ENCODE data around the gene IREB2.

IREB2 gene

DNA sequence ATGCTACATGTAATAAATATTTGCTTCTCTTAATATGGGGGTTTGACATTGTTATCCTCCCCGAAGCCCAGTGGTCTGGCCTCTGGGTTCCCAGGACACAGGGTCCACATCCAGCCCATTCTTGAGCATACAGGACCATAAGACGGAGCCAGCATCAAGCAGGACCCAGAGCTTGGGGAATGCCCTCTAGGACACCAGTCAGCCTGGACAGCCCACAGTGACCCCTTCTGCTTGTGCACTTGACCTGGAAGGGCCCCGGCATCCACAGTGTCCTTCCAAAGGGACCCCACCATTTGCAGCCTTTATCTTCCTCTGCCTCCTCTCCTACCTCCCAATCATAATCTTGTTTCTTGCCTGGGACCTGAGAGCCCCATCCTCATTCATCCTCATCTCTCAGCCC is 46.2 kb upstream of the IREB2 start:
- H3K4me3 ChIP-seq (ENCODE audit: control insufficient read depth in 1 of 7, extremely low read depth in 1 of 7, insufficient read depth in 4 of 7, low read depth in 2 of 7, low read length in 6 of 7): no peak overlapping the region
- H3K4me1 ChIP-seq (ENCODE audit: control extremely low read depth in 1 of 4, control insufficient read depth in 4 of 4, insufficient read depth in 4 of 4, low read length in 3 of 4): no peaks in the 10 kb centered on the region
- ChIA-PET POLR2A (no interaction called here), CTCF (no interaction called here)
- no peaks in the 10 kb centered on the region for H3K9me3 ChIP-seq (ENCODE audit: control extremely low read depth in 1 of 5, control insufficient read depth in 4 of 5, insufficient read depth in 2 of 5, low read depth in 1 of 5, low read length in 4 of 5)
- DNase-seq: no peak
- no peaks in the 10 kb centered on the region for H3K27me3 ChIP-seq (replicated peaks in 2 of 5; ENCODE audit: control insufficient read depth in 4 of 5, insufficient read depth in 5 of 5, low read length in 4 of 5)
- no peak overlapping the region for H3K27ac ChIP-seq (ENCODE audit: insufficient read depth in 1 of 2, low read depth in 1 of 2, low read length in 2 of 2, poor library complexity in 1 of 2, severe bottlenecking in 2 of 2)
- H3K36me3 ChIP-seq (ENCODE audit: control insufficient read depth in 4 of 4, insufficient read depth in 4 of 4, low read length in 3 of 4): no peaks in the 10 kb centered on the region
- 95% methylated on average over 2 of the region's 3 CpGs for WGBS (ENCODE audit: insufficient coverage)

DNA sequence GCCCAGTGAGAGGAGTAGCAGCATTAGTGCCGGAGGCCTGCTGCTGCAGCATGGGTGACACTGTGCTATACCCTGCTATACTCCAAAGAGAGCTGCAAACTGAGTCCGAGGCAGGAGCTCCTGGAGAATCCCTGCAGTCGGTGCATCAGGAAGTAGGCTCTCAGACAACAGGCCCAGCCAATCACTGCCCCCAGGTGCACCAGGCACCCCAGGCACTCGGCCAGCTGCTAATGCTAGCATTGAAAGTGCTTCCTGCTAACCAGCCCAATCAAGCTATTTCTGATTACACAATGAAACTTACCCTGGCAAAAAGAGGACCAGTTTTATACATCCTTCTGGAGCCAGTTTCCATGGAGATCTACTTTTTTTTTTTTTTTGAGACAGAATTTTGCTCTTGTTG is 45.6 kb upstream of the IREB2 start:
- Histone ChIP-seq H3K4me1 (ENCODE audit: control extremely low read depth in 1 of 4, control insufficient read depth in 4 of 4, insufficient read depth in 4 of 4, low read length in 3 of 4) (no peaks in the 10 kb centered on the region), H3K27me3 (replicated peaks in 2 of 5; ENCODE audit: control insufficient read depth in 4 of 5, insufficient read depth in 5 of 5, low read length in 4 of 5) (no peaks in the 10 kb centered on the region), H3K9me3 (ENCODE audit: control extremely low read depth in 1 of 5, control insufficient read depth in 4 of 5, insufficient read depth in 2 of 5, low read depth in 1 of 5, low read length in 4 of 5) (no peaks in the 10 kb centered on the region), H3K36me3 (ENCODE audit: control insufficient read depth in 4 of 4, insufficient read depth in 4 of 4, low read length in 3 of 4) (no peaks in the 10 kb centered on the region), H3K4me3 (ENCODE audit: control insufficient read depth in 1 of 7, extremely low read depth in 1 of 7, insufficient read depth in 4 of 7, low read depth in 2 of 7, low read length in 6 of 7) (no peak overlapping the region), H3K27ac (ENCODE audit: insufficient read depth in 1 of 2, low read depth in 1 of 2, low read length in 2 of 2, poor library complexity in 1 of 2, severe bottlenecking in 2 of 2) (no peak overlapping the region)
- DNase-seq: no peak
- ChIA-PET CTCF (interaction anchor here (0.7 kb wide), 1 partner anchor 1298 kb away, joined by 3 read pairs; no protein-coding TSS in a partner anchor), POLR2A (no interaction called here)
- WGBS (ENCODE audit: insufficient coverage): 81% methylated on average over 3 of the region's 4 CpGs

DNA sequence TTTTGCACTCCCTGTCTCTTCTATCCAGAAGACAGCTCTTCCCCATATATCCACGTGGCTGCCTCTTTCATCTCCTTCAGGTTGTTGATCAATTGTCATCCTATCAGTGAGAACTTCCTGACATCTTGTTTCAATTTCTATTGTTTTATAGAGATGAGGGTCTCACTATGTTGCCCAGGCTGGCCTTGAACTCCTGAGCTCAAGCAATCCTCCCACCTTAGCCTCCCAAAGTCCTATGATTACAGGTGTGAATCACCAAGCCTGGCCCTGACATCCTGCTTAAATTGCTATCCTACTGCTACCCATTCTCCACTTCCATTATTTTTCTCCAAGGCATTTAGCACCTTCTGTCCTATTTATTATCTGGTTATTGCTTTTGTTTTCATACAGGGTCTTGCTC is 44.9 kb upstream of the IREB2 start:
- H3K36me3 ChIP-seq (ENCODE audit: control insufficient read depth in 4 of 4, insufficient read depth in 4 of 4, low read length in 3 of 4): no peaks in the 10 kb centered on the region
- no peaks in the 10 kb centered on the region for H3K9me3 ChIP-seq (ENCODE audit: control extremely low read depth in 1 of 5, control insufficient read depth in 4 of 5, insufficient read depth in 2 of 5, low read depth in 1 of 5, low read length in 4 of 5)
- no peaks in the 10 kb centered on the region for H3K4me1 ChIP-seq (ENCODE audit: control extremely low read depth in 1 of 4, control insufficient read depth in 4 of 4, insufficient read depth in 4 of 4, low read length in 3 of 4)
- no peaks in the 10 kb centered on the region for H3K27me3 ChIP-seq (replicated peaks in 2 of 5; ENCODE audit: control insufficient read depth in 4 of 5, insufficient read depth in 5 of 5, low read length in 4 of 5)
- CTCF ChIA-PET: interaction anchor here (0.7 to 1.6 kb wide), 2 partner anchors 15 to 1299 kb away, joined by 3 to 4 read pairs; no protein-coding TSS in a partner anchor
- no CpG with 5 or more reads among the region's 1 CpG for WGBS (ENCODE audit: insufficient coverage)
- no peak overlapping the region for H3K4me3 ChIP-seq (ENCODE audit: control insufficient read depth in 1 of 7, extremely low read depth in 1 of 7, insufficient read depth in 4 of 7, low read depth in 2 of 7, low read length in 6 of 7)
- no peak overlapping the region for H3K27ac ChIP-seq (ENCODE audit: insufficient read depth in 1 of 2, low read depth in 1 of 2, low read length in 2 of 2, poor library complexity in 1 of 2, severe bottlenecking in 2 of 2)
- DNase-seq: no peak
- POLR2A ChIA-PET: no interaction called here

DNA sequence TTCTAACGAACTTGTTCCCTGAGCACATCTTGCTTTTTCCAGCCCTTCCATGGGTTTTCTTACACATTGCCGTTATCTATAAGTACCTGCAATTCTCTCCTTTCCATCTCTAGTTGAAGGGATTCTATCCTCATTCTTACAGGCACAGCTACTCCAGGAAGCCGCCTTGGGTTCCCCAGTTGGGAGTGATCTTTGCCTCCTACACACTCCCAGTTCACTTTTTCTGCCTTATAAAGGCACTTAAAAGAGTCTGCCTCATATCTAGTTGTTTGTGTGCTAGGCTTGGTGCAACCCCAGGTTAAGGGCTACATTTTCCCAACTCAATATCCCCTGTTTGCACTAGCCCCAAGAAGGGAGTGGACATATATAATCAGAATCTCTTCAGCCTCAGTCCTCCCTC is 44.0 kb upstream of the IREB2 start:
- ChIA-PET CTCF (interaction anchor here (1.3 to 1.6 kb wide), 2 partner anchors 14 to 23 kb away, joined by 4 read pairs; no protein-coding TSS in a partner anchor), POLR2A (no interaction called here)
- 75% methylated on average over 3 of the region's 3 CpGs for WGBS (ENCODE audit: insufficient coverage)
- DNase-seq: no peak
- Histone ChIP-seq H3K9me3 (ENCODE audit: control extremely low read depth in 1 of 5, control insufficient read depth in 4 of 5, insufficient read depth in 2 of 5, low read depth in 1 of 5, low read length in 4 of 5) (no peaks in the 10 kb centered on the region), H3K36me3 (ENCODE audit: control insufficient read depth in 4 of 4, insufficient read depth in 4 of 4, low read length in 3 of 4) (no peaks in the 10 kb centered on the region), H3K4me3 (ENCODE audit: control insufficient read depth in 1 of 7, extremely low read depth in 1 of 7, insufficient read depth in 4 of 7, low read depth in 2 of 7, low read length in 6 of 7) (no peak overlapping the region), H3K27me3 (replicated peaks in 2 of 5; ENCODE audit: control insufficient read depth in 4 of 5, insufficient read depth in 5 of 5, low read length in 4 of 5) (no peaks in the 10 kb centered on the region), H3K27ac (ENCODE audit: insufficient read depth in 1 of 2, low read depth in 1 of 2, low read length in 2 of 2, poor library complexity in 1 of 2, severe bottlenecking in 2 of 2) (no peak overlapping the region), H3K4me1 (ENCODE audit: control extremely low read depth in 1 of 4, control insufficient read depth in 4 of 4, insufficient read depth in 4 of 4, low read length in 3 of 4) (no peaks in the 10 kb centered on the region)

DNA sequence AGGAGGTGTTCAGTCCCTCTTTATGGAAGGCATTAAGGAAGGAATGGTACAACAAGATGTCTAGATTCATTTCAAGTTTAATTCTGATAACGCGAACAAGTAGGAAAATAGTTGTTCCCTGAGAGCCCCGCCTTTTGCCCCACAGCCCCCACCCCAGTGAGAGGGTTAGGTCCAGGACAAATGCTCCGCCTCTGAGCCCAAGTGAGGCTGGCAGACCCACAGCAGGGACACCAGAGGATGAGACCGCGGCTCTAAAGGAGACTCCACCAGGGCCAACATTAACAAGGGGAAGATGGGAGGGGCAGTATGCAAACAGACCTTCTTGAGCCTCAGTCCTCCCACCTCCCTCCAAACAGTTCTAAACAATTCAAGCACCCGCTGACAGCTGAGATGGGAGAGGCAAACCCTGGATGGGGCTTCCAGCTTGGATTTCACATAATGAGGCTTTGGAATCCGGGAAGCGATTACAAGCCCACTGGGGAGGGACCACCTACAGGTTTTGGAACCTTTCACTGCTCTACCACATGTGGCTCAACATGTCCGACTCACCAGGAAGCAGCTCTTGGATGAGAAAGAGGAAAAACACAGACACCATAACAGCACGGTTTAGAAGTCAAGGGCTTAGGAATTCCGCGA is 42.9 kb upstream of the IREB2 start:
- H3K4me1 ChIP-seq (ENCODE audit: control extremely low read depth in 1 of 4, control insufficient read depth in 4 of 4, insufficient read depth in 4 of 4, low read length in 3 of 4): no peaks in the 10 kb centered on the region
- H3K27ac ChIP-seq (ENCODE audit: insufficient read depth in 1 of 2, low read depth in 1 of 2, low read length in 2 of 2, poor library complexity in 1 of 2, severe bottlenecking in 2 of 2): no peak overlapping the region
- 96% methylated on average over 10 of the region's 13 CpGs for WGBS (ENCODE audit: insufficient coverage)
- ChIA-PET CTCF (interaction anchor here (1.3 kb wide), 1 partner anchor 22 kb away, joined by 4 read pairs; no protein-coding TSS in a partner anchor), POLR2A (no interaction called here)
- H3K36me3 ChIP-seq (ENCODE audit: control insufficient read depth in 4 of 4, insufficient read depth in 4 of 4, low read length in 3 of 4): no peaks in the 10 kb centered on the region
- no peaks in the 10 kb centered on the region for H3K27me3 ChIP-seq (replicated peaks in 2 of 5; ENCODE audit: control insufficient read depth in 4 of 5, insufficient read depth in 5 of 5, low read length in 4 of 5)
- H3K9me3 ChIP-seq (ENCODE audit: control extremely low read depth in 1 of 5, control insufficient read depth in 4 of 5, insufficient read depth in 2 of 5, low read depth in 1 of 5, low read length in 4 of 5): no peaks in the 10 kb centered on the region
- H3K4me3 ChIP-seq (ENCODE audit: control insufficient read depth in 1 of 7, extremely low read depth in 1 of 7, insufficient read depth in 4 of 7, low read depth in 2 of 7, low read length in 6 of 7): no peak overlapping the region
- no peak for DNase-seq

DNA sequence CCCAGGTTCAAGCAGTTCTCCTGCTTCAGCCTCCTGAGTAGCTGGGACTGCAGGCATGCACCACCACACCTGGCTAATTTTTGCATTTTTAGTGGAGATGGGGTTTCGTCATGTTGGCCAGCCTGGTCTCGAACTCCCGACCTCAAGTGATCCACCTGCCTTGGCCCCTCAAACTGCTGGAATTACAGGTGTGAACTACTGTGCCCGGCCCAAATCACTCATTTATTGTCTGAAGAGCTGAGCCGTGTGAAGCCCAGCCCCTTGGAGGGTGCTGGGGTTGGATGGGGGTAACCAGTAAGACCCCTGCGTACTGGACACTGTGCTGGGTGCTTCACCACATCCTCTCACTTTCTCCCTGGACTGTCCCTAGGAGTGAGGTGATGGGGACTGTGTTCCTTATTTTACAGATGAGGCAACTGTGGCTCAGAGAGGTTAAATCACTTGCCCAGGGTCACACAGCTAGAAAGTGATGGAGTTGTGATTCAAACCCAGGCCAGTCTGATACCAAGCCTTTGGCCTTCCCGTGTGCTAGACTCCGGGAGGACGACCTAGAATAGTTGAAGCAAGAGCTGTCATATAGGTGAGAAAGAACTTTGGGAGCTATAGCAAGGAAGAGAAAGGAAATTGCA is 41.7 kb upstream of the IREB2 start:
- H3K4me1 ChIP-seq (ENCODE audit: control extremely low read depth in 1 of 4, control insufficient read depth in 4 of 4, insufficient read depth in 4 of 4, low read length in 3 of 4): no peaks in the 10 kb centered on the region
- no peak for DNase-seq
- H3K27me3 ChIP-seq (replicated peaks in 2 of 5; ENCODE audit: control insufficient read depth in 4 of 5, insufficient read depth in 5 of 5, low read length in 4 of 5): no peaks in the 10 kb centered on the region
- ChIA-PET CTCF (interaction anchor here (0.6 to 1.9 kb wide), 6 partner anchors 10 to 102 kb away, joined by 3 to 8 read pairs (median 3); no protein-coding TSS in a partner anchor), POLR2A (no interaction called here)
- no peak overlapping the region for H3K4me3 ChIP-seq (ENCODE audit: control insufficient read depth in 1 of 7, extremely low read depth in 1 of 7, insufficient read depth in 4 of 7, low read depth in 2 of 7, low read length in 6 of 7)
- 86% methylated on average over 9 of the region's 9 CpGs for WGBS (ENCODE audit: insufficient coverage)
- no peak overlapping the region for H3K27ac ChIP-seq (ENCODE audit: insufficient read depth in 1 of 2, low read depth in 1 of 2, low read length in 2 of 2, poor library complexity in 1 of 2, severe bottlenecking in 2 of 2)
- no peaks in the 10 kb centered on the region for H3K36me3 ChIP-seq (ENCODE audit: control insufficient read depth in 4 of 4, insufficient read depth in 4 of 4, low read length in 3 of 4)
- no peaks in the 10 kb centered on the region for H3K9me3 ChIP-seq (ENCODE audit: control extremely low read depth in 1 of 5, control insufficient read depth in 4 of 5, insufficient read depth in 2 of 5, low read depth in 1 of 5, low read length in 4 of 5)

DNA sequence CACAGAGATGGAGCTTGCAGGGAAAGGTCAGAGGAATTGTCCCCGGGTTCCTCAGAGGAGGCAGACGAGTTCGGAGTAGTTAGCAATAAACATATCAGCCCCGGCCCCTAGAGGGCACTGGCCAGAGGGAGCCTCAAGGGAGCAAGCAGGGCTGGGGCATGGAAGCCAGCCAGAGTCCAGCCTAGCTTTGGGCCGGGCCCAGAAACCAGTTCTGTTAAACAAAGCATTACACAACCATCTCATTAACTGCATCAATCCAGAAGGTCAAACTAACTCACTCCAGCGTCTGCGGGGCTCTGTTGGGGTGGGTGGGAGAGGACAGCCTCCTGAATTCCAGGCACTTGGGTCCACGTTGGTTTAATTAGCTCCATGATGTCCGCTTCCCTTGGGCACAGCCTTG is 41.0 kb upstream of the IREB2 start:
- Histone ChIP-seq H3K36me3 (ENCODE audit: control insufficient read depth in 4 of 4, insufficient read depth in 4 of 4, low read length in 3 of 4) (no peaks in the 10 kb centered on the region), H3K27ac (ENCODE audit: insufficient read depth in 1 of 2, low read depth in 1 of 2, low read length in 2 of 2, poor library complexity in 1 of 2, severe bottlenecking in 2 of 2) (no peak overlapping the region), H3K27me3 (replicated peaks in 2 of 5; ENCODE audit: control insufficient read depth in 4 of 5, insufficient read depth in 5 of 5, low read length in 4 of 5) (no peaks in the 10 kb centered on the region), H3K4me1 (ENCODE audit: control extremely low read depth in 1 of 4, control insufficient read depth in 4 of 4, insufficient read depth in 4 of 4, low read length in 3 of 4) (no peaks in the 10 kb centered on the region), H3K4me3 (ENCODE audit: control insufficient read depth in 1 of 7, extremely low read depth in 1 of 7, insufficient read depth in 4 of 7, low read depth in 2 of 7, low read length in 6 of 7) (no peak overlapping the region), H3K9me3 (ENCODE audit: control extremely low read depth in 1 of 5, control insufficient read depth in 4 of 5, insufficient read depth in 2 of 5, low read depth in 1 of 5, low read length in 4 of 5) (no peaks in the 10 kb centered on the region)
- 92% methylated on average over 5 of the region's 9 CpGs for WGBS (ENCODE audit: insufficient coverage)
- CTCF ChIA-PET: interaction anchor here (0.6 to 1.9 kb wide), 6 partner anchors 10 to 102 kb away, joined by 3 to 8 read pairs (median 3); no protein-coding TSS in a partner anchor
- DNase-seq: peak in 1 of 3 donors; percentile 7
- POLR2A ChIA-PET: no interaction called here

Data from common myeloid progenitor, CD34-positive (primary cell).